Measurements from ENCODE around the gene KLHL30.

DNA sequence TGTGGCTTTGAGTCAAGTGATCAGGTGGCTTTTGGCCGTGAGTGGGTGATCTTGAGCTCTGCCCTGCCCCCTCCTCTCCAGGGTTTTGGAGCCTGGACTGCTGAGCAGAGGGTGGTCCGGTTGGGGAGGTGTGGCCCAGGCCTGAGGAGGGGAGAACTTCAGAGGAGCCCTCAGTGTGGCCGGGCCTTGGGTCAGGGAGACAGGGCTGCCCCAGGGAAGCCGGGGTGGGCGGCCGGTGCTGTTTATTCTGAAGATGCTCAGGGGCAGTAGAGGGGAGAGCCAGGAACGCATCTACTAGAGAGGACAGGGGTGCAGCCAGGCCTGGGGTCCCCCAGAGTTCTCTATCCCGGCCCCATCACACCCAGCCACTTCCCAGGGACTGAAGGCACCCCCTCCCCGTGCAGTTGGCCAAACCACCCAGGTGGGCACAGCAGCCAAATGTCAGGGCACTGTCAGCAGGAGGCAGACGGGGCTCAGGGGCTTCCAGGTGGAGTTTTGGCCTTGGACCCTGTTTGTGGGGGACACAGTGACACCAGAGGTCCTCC lies 21.3 kb downstream of the KLHL30 start:
- TF ChIP-seq POLR2A (IDR thresholded peaks at IDR 0.05), result no peak
- TF ChIP-seq, protein P1, sequence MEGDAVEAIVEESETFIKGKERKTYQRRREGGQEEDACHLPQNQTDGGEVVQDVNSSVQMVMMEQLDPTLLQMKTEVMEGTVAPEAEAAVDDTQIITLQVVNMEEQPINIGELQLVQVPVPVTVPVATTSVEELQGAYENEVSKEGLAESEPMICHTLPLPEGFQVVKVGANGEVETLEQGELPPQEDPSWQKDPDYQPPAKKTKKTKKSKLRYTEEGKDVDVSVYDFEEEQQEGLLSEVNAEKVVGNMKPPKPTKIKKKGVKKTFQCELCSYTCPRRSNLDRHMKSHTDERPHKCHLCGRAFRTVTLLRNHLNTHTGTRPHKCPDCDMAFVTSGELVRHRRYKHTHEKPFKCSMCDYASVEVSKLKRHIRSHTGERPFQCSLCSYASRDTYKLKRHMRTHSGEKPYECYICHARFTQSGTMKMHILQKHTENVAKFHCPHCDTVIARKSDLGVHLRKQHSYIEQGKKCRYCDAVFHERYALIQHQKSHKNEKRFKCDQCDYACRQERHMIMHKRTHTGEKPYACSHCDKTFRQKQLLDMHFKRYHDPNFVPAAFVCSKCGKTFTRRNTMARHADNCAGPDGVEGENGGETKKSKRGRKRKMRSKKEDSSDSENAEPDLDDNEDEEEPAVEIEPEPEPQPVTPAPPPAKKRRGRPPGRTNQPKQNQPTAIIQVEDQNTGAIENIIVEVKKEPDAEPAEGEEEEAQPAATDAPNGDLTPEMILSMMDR (IDR thresholded peaks at IDR 0.05), result no peak

All from adrenal gland (tissue), 5 donors.